Ishikawa (cell line): ENCODE measurements around the gene CEP250.

Experiments used
- CEBPB ChIP-seq: IDR thresholded peaks from 2 replicates; pipeline ENCODE4 v1.6.1; 2012
- CREB1 ChIP-seq: IDR thresholded peaks from 2 replicates; pipeline ENCODE4 v1.6.1; 2012; ENCODE audit warnings: low read depth
- EGR1 ChIP-seq: IDR thresholded peaks from 2 replicates; pipeline ENCODE4 v1.6.1; 2012
- EP300 ChIP-seq: IDR thresholded peaks from 2 replicates; pipeline ENCODE4 v1.6.1; 2012; ENCODE audit warnings: borderline replicate concordance
- FOXM1 ChIP-seq: IDR thresholded peaks from 2 replicates; pipeline ENCODE4 v1.6.1; 2012; ENCODE audit warnings: low read depth, borderline replicate concordance
- NFIC ChIP-seq: IDR thresholded peaks from 2 replicates; pipeline ENCODE4 v1.6.1; 2012
- RAD21 ChIP-seq: IDR thresholded peaks from 2 replicates; pipeline ENCODE4 v1.6.1; 2012; ENCODE audit warnings: low read depth
- TAF1 ChIP-seq: IDR thresholded peaks from 2 replicates; pipeline ENCODE4 v1.6.1; 2012; ENCODE audit warnings: low read depth, mild to moderate bottlenecking
- TCF12 ChIP-seq: IDR thresholded peaks from 2 replicates; pipeline ENCODE4 v1.6.1; 2012; ENCODE audit warnings: low read depth
- TEAD4 ChIP-seq: IDR thresholded peaks from 2 replicates; pipeline ENCODE4 v1.6.1; 2012
- YY1 ChIP-seq: IDR thresholded peaks from 2 replicates; pipeline ENCODE4 v1.6.1; 2012; ENCODE audit warnings: low read depth
- ZBTB7A ChIP-seq: IDR thresholded peaks from 2 replicates; pipeline ENCODE4 v1.6.1; 2012; ENCODE audit warnings: low read depth
- TF ChIP-seq, protein P1 (sequence below): IDR thresholded peaks from 2 replicates; pipeline ENCODE4 v1.6.1; 2012; ENCODE audit warnings: low read depth, mild to moderate bottlenecking
- TF ChIP-seq, protein P2 (sequence below): IDR thresholded peaks from 2 replicates; pipeline ENCODE4 v1.6.1; 2012
- TF ChIP-seq, protein P3 (sequence below): IDR thresholded peaks from 2 replicates; pipeline ENCODE4 v1.6.1; 2012

CEP250 gene

DNA sequence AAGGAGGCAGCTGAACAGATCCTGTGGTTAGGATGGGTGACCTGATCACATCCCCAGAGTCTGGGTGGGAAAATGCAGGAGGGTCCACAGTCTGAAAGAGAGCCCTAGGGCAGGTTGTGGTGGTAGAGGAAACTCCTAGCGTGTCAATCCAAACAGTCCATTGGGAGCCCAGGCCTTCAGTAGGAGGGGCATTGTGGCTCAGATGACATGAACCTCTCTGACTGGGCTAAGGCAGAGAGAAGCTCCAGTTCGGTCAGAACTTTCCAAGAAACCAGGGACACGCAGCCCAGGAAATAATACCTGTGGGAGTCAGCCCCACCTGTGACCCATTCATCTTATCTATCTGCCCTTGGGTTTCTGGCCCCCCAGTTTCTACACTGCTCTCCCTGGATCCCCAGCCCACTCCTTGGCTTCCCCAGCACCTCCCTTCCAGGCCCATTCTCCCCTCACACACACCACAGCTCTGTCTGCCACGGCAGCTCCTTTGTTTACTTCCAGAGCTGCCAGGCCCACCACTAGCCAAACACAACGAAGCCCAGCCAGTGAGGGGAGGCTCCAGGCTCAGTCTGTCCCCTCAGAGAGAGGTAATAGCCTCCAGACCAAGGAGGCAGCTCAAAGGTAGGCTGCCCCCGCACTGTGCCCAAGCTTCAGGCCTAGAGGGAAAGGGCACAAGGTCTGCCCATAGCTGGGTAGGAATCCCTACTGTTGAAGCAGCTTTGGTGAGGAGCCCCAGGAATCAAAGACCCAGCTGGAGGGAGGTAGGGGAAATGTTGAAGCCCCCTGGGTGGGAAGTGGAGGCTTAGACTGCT is 23.6 kb upstream of the CEP250 start:
- TF ChIP-seq FOXM1, result no peak
- TF ChIP-seq, protein P1, sequence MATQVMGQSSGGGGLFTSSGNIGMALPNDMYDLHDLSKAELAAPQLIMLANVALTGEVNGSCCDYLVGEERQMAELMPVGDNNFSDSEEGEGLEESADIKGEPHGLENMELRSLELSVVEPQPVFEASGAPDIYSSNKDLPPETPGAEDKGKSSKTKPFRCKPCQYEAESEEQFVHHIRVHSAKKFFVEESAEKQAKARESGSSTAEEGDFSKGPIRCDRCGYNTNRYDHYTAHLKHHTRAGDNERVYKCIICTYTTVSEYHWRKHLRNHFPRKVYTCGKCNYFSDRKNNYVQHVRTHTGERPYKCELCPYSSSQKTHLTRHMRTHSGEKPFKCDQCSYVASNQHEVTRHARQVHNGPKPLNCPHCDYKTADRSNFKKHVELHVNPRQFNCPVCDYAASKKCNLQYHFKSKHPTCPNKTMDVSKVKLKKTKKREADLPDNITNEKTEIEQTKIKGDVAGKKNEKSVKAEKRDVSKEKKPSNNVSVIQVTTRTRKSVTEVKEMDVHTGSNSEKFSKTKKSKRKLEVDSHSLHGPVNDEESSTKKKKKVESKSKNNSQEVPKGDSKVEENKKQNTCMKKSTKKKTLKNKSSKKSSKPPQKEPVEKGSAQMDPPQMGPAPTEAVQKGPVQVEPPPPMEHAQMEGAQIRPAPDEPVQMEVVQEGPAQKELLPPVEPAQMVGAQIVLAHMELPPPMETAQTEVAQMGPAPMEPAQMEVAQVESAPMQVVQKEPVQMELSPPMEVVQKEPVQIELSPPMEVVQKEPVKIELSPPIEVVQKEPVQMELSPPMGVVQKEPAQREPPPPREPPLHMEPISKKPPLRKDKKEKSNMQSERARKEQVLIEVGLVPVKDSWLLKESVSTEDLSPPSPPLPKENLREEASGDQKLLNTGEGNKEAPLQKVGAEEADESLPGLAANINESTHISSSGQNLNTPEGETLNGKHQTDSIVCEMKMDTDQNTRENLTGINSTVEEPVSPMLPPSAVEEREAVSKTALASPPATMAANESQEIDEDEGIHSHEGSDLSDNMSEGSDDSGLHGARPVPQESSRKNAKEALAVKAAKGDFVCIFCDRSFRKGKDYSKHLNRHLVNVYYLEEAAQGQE, result no peak
- no peak for TF ChIP-seq ZBTB7A
- TF ChIP-seq EGR1, result no peak
- TF ChIP-seq RAD21, result no peak
- no peak for TF ChIP-seq YY1
- TF ChIP-seq EP300, result no peak
- no peak for TF ChIP-seq CREB1
- no peak for TF ChIP-seq TAF1
- TF ChIP-seq, protein P2, sequence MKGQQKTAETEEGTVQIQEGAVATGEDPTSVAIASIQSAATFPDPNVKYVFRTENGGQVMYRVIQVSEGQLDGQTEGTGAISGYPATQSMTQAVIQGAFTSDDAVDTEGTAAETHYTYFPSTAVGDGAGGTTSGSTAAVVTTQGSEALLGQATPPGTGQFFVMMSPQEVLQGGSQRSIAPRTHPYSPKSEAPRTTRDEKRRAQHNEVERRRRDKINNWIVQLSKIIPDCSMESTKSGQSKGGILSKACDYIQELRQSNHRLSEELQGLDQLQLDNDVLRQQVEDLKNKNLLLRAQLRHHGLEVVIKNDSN, result no peak
- no peak for TF ChIP-seq TCF12
- TF ChIP-seq CEBPB, result no peak
- no peak for TF ChIP-seq TEAD4
- TF ChIP-seq, protein P3, sequence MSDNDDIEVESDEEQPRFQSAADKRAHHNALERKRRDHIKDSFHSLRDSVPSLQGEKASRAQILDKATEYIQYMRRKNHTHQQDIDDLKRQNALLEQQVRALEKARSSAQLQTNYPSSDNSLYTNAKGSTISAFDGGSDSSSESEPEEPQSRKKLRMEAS, result no peak
- no peak for TF ChIP-seq NFIC

DNA sequence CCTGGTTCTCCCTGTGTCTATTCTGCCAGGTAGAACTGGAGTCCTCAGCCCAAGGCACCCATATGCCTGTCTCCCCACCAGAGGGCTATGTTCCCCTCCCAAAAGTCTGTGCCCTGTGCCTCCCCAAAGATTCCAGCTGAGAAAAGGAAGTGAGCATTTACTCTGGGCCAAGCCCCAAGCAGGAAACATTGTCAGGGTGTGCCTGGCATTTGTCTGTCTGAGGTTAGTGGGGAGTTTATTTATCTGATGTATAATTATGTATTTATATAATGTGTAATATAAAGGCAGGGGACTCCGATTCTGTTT is 23.0 kb upstream of the CEP250 start:
- TF ChIP-seq YY1, result no peak
- no peak for TF ChIP-seq RAD21
- TF ChIP-seq TEAD4, result no peak
- TF ChIP-seq FOXM1, result no peak
- TF ChIP-seq, protein P2, result no peak
- no peak for TF ChIP-seq CREB1
- TF ChIP-seq NFIC, result no peak
- no peak for TF ChIP-seq EGR1
- TF ChIP-seq, protein P1, result no peak
- TF ChIP-seq TAF1, result no peak
- TF ChIP-seq ZBTB7A, result no peak
- TF ChIP-seq CEBPB, result no peak
- no peak for TF ChIP-seq TCF12
- TF ChIP-seq, protein P3, result no peak
- no peak for TF ChIP-seq EP300

DNA sequence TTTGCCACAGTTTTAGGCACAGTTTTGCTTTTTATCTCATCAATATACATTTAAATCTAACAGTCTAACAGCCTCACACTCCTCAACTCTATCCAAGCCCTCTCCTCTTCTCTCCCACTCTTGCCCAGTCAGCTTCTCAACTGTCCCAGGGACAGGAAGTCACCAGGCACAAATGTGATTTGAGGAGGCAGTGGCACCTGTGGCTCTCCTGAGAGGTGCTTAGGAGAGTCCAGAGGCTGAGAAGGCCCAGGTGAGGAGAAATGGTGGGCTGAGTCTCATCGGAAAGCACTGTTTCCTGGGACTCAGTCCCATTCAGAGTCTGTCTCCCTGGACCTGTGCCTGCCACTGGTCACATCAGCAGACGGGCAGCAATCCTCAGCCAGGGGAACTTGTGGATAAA is 22.1 kb upstream of the CEP250 start:
- TF ChIP-seq TCF12 (no peak), FOXM1 (no peak), YY1 (no peak), NFIC (no peak), CREB1 (no peak), EGR1 (no peak), TEAD4 (no peak), ZBTB7A (no peak), EP300 (no peak), TAF1 (no peak), RAD21 (no peak), CEBPB (no peak)
- TF ChIP-seq, protein P1, result no peak
- TF ChIP-seq, protein P2, result no peak
- TF ChIP-seq, protein P3, result no peak
